GM23338 (cell line): ENCODE results near the gene MFAP3. TPM values are rescaled to one million over a fixed set of nuclear protein-coding genes. Genes with fewer than 3 reads are reported as not detected.

ENCODE experiments used
- ATAC-seq: fragments of 200-7000 bp; cut with Tn5 transposase; 3 replicates; pipeline ENCODE4 v1.9.1; 2020
- DNase-seq: peaks from one replicate; pipeline ENCODE4 v3.0.0-alpha.2; 2015; ENCODE audit warnings: low spot score
- H2AFZ ChIP-seq: fragments of 200-600 bp; sonication (generic); 2 replicates; pipeline ENCODE4 v1.8.0; 2016; ENCODE audit warnings: antibody characterized with exemption, mild to moderate bottlenecking, moderate library complexity
- H3F3A ChIP-seq: fragments of 200-600 bp; sonication (generic); replicated peaks from 2 replicates; pipeline ENCODE4 v1.8.0; 2017; ENCODE audit warnings: antibody characterized with exemption, mixed run types, low read depth
- H3K27ac ChIP-seq: fragments of 200-600 bp; sonication (generic); 2 replicates; pipeline ENCODE4 v1.6.1; 2016; ENCODE audit warnings: low read depth
- H3K27me3 ChIP-seq: fragments of 200-600 bp; sonication (generic); 2 replicates; pipeline ENCODE4 v1.8.0; 2016; ENCODE audit warnings: mild to moderate bottlenecking, mixed run types, moderate library complexity; ENCODE audit not compliant: insufficient read depth
- H3K36me3 ChIP-seq: fragments of 200-600 bp; sonication (generic); 2 replicates; pipeline ENCODE4 v1.8.0; 2016; ENCODE audit warnings: mild to moderate bottlenecking; ENCODE audit not compliant: insufficient read depth
- H3K4me1 ChIP-seq: fragments of 200-600 bp; sonication (generic); 2 replicates; pipeline ENCODE4 v1.8.0; 2016; ENCODE audit warnings: mild to moderate bottlenecking, moderate library complexity; ENCODE audit not compliant: insufficient read depth
- H3K4me2 ChIP-seq: fragments of 200-600 bp; sonication (generic); 2 replicates; pipeline ENCODE4 v1.7.1; 2017; ENCODE audit warnings: mixed run types
- H3K4me3 ChIP-seq: fragments of 200-600 bp; sonication (generic); 2 replicates; pipeline ENCODE4 v1.6.1; 2016; ENCODE audit warnings: mixed run types
- H3K79me2 ChIP-seq: fragments of 200-600 bp; sonication (generic); replicated peaks from 2 replicates; pipeline ENCODE4 v1.8.0; 2017; ENCODE audit warnings: mild to moderate bottlenecking; ENCODE audit not compliant: insufficient read depth
- H3K9me2 ChIP-seq: fragments of 200-600 bp; sonication (generic); 2 replicates; pipeline ENCODE4 v1.8.0; 2017; ENCODE audit not compliant: insufficient read depth
- H4K20me1 ChIP-seq: fragments of 200-600 bp; sonication (generic); replicated peaks from 2 replicates; pipeline ENCODE4 v1.8.0; 2017; ENCODE audit warnings: mild to moderate bottlenecking; ENCODE audit not compliant: insufficient read depth
- H3K27ac Mint-ChIP-seq: 2 replicates; pipeline ENCODE4 v1.8.0; 2020; ENCODE audit warnings: inconsistent platforms, mild to moderate bottlenecking, moderate library complexity, mixed read lengths
- H3K27me3 Mint-ChIP-seq: 3 replicates; pipeline ENCODE4 v1.8.0; 2022; ENCODE audit warnings: low read depth, mild to moderate bottlenecking, moderate library complexity, mixed read lengths, inconsistent platforms; ENCODE audit not compliant: insufficient read depth, poor library complexity
- H3K36me3 Mint-ChIP-seq: 3 replicates; pipeline ENCODE4 v1.8.0; 2021; ENCODE audit warnings: low read depth, mild to moderate bottlenecking, inconsistent platforms, moderate library complexity, mixed read lengths
- H3K4me1 Mint-ChIP-seq: 3 replicates; pipeline ENCODE4 v1.8.0; 2020; ENCODE audit warnings: mild to moderate bottlenecking, inconsistent platforms, mixed read lengths
- H3K4me3 Mint-ChIP-seq: 3 replicates; pipeline ENCODE4 v1.8.0; 2021; ENCODE audit warnings: moderate library complexity, mild to moderate bottlenecking, inconsistent platforms, mixed read lengths
- H3K9me3 Mint-ChIP-seq: 3 replicates; pipeline ENCODE4 v1.8.0; 2020; ENCODE audit warnings: moderate library complexity, mild to moderate bottlenecking, inconsistent platforms, mixed read lengths
- CREB1 ChIP-seq: fragments of 250-450 bp; sonication (Bioruptor Pico); IDR thresholded peaks from 2 replicates; pipeline ENCODE4 v1.5.0; 2020; ENCODE audit warnings: low read depth, mild to moderate bottlenecking, moderate library complexity
- EZH2 ChIP-seq: fragments of 200-600 bp; sonication (generic); IDR thresholded peaks from one replicate; pipeline ENCODE4 v1.8.0; 2017; ENCODE audit warnings: antibody characterized with exemption, mild to moderate bottlenecking, low read depth; ENCODE audit not compliant: unreplicated experiment
- EZH2phosphoT487 ChIP-seq: fragments of 200-600 bp; sonication (generic); IDR thresholded peaks from one replicate; pipeline ENCODE4 v1.8.1; 2018; ENCODE audit warnings: antibody characterized with exemption; ENCODE audit not compliant: unreplicated experiment
- JUNB ChIP-seq: IDR thresholded peaks from one replicate; pipeline ENCODE4 v1.6.1; 2016; ENCODE audit warnings: antibody characterized with exemption; ENCODE audit not compliant: unreplicated experiment
- NANOG ChIP-seq: IDR thresholded peaks from 2 replicates; pipeline ENCODE4 v1.6.1; 2016; ENCODE audit warnings: antibody characterized with exemption, borderline replicate concordance
- POLR2AphosphoS5 ChIP-seq: IDR thresholded peaks from 2 replicates; pipeline ENCODE4 v1.6.1; 2016; ENCODE audit warnings: antibody characterized with exemption, low read depth
- REST ChIP-seq: IDR thresholded peaks from one replicate; pipeline ENCODE4 v1.6.1; 2018; ENCODE audit warnings: antibody characterized with exemption; ENCODE audit not compliant: unreplicated experiment
- STAT1 ChIP-seq: IDR thresholded peaks from one replicate; pipeline ENCODE4 v1.6.1; 2016; ENCODE audit warnings: antibody characterized with exemption; ENCODE audit not compliant: unreplicated experiment
- ZNF114 ChIP-seq: fragments of 250-450 bp; sonication (Bioruptor Pico); IDR thresholded peaks from 2 replicates; pipeline ENCODE4 v1.5.0; 2020; ENCODE audit warnings: mild to moderate bottlenecking, moderate library complexity
- ZNF331 ChIP-seq: fragments of 250-450 bp; sonication (Bioruptor Pico); IDR thresholded peaks from 2 replicates; pipeline ENCODE4 v1.5.0; 2020; ENCODE audit warnings: low read depth, mild to moderate bottlenecking, moderate library complexity
- polyA plus RNA-seq: library from polyadenylated mRNA; unstranded; fragments of >200 nt; fragmentation: Nextera tagmentation; extraction: Ambion mirVana; gene quantifications from 2 replicates; pipeline ENCODE4 v1.2.1, GENCODE V29; 2016
- total RNA-seq: library from RNA; depleted of rRNA; stranded (reverse); fragments of >200 nt; shearing (Covaris generic); gene quantifications from 2 replicates; pipeline ENCODE4 v1.2.3, GENCODE V29; 2014
- TF ChIP-seq, protein P1 (sequence below): IDR thresholded peaks from 2 replicates; pipeline ENCODE4 v1.6.1; 2016; ENCODE audit warnings: antibody characterized with exemption
- TF ChIP-seq, protein P2 (sequence below), 2 experiments: fragments of 200-600 bp in 1 of 2; sonication (generic) in 1 of 2; conservative IDR thresholded peaks; 2 replicates each; pipeline versions ENCODE4 v1.5.1 to v1.6.1; 2016 to 2017; ENCODE audit warnings: antibody characterized with exemption in 2 of 2, low read depth in 2 of 2, mild to moderate bottlenecking in 2 of 2, moderate library complexity in 1 of 2
- TF ChIP-seq, protein P3 (sequence below): fragments of 250-450 bp; sonication (Bioruptor Pico); IDR thresholded peaks from 2 replicates; pipeline ENCODE4 v1.5.0; 2020; ENCODE audit warnings: mild to moderate bottlenecking, moderate library complexity

The MFAP3 gene
- total and polyA plus RNA-seq, 2 experiments from 2014 or later = 2.9 to 47.5 TPM

- no peak overlapping the region for H3K27ac ChIP-seq
- Mint-ChIP-seq H3K4me3 (no peak overlapping the region), H3K4me1 (peaks cover 22% of the 10 kb centered on the region), H3K36me3 (no peaks in the 10 kb centered on the region), H3K9me3 (no peaks in the 10 kb centered on the region), H3K27ac (no peak overlapping the region), H3K27me3 (no peaks in the 10 kb centered on the region)
- H3F3A ChIP-seq = no peaks in the 10 kb centered on the region
- no peak overlapping the region for H3K4me3 ChIP-seq
- H3K36me3 ChIP-seq = no peaks in the 10 kb centered on the region
- H3K27me3 ChIP-seq = no peaks in the 10 kb centered on the region
- DNase-seq = no peak
- no peaks in the 10 kb centered on the region for H3K9me2 ChIP-seq
- no peaks in the 10 kb centered on the region for H3K79me2 ChIP-seq
- no peak for ATAC-seq
- no peaks in the 10 kb centered on the region for H4K20me1 ChIP-seq
- no peak overlapping the region for H2AFZ ChIP-seq
- TF ChIP-seq REST (no peak), POLR2AphosphoS5 (no peak), JUNB (no peak), STAT1 (no peak), CREB1 (CRISPR knock-in tag) (no peak), NANOG (no peak), ZNF114 (CRISPR knock-in tag) (no peak), EZH2 (no peak), ZNF331 (no peak), EZH2phosphoT487 (no peak)
- TF ChIP-seq, protein P1, sequence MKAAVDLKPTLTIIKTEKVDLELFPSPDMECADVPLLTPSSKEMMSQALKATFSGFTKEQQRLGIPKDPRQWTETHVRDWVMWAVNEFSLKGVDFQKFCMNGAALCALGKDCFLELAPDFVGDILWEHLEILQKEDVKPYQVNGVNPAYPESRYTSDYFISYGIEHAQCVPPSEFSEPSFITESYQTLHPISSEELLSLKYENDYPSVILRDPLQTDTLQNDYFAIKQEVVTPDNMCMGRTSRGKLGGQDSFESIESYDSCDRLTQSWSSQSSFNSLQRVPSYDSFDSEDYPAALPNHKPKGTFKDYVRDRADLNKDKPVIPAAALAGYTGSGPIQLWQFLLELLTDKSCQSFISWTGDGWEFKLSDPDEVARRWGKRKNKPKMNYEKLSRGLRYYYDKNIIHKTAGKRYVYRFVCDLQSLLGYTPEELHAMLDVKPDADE = no peak
- TF ChIP-seq, protein P2, sequence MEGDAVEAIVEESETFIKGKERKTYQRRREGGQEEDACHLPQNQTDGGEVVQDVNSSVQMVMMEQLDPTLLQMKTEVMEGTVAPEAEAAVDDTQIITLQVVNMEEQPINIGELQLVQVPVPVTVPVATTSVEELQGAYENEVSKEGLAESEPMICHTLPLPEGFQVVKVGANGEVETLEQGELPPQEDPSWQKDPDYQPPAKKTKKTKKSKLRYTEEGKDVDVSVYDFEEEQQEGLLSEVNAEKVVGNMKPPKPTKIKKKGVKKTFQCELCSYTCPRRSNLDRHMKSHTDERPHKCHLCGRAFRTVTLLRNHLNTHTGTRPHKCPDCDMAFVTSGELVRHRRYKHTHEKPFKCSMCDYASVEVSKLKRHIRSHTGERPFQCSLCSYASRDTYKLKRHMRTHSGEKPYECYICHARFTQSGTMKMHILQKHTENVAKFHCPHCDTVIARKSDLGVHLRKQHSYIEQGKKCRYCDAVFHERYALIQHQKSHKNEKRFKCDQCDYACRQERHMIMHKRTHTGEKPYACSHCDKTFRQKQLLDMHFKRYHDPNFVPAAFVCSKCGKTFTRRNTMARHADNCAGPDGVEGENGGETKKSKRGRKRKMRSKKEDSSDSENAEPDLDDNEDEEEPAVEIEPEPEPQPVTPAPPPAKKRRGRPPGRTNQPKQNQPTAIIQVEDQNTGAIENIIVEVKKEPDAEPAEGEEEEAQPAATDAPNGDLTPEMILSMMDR (conservative IDR thresholded peaks at IDR 0.05; ENCODE audit: low read depth in 2 of 2) = no peak
- TF ChIP-seq, protein P3, sequence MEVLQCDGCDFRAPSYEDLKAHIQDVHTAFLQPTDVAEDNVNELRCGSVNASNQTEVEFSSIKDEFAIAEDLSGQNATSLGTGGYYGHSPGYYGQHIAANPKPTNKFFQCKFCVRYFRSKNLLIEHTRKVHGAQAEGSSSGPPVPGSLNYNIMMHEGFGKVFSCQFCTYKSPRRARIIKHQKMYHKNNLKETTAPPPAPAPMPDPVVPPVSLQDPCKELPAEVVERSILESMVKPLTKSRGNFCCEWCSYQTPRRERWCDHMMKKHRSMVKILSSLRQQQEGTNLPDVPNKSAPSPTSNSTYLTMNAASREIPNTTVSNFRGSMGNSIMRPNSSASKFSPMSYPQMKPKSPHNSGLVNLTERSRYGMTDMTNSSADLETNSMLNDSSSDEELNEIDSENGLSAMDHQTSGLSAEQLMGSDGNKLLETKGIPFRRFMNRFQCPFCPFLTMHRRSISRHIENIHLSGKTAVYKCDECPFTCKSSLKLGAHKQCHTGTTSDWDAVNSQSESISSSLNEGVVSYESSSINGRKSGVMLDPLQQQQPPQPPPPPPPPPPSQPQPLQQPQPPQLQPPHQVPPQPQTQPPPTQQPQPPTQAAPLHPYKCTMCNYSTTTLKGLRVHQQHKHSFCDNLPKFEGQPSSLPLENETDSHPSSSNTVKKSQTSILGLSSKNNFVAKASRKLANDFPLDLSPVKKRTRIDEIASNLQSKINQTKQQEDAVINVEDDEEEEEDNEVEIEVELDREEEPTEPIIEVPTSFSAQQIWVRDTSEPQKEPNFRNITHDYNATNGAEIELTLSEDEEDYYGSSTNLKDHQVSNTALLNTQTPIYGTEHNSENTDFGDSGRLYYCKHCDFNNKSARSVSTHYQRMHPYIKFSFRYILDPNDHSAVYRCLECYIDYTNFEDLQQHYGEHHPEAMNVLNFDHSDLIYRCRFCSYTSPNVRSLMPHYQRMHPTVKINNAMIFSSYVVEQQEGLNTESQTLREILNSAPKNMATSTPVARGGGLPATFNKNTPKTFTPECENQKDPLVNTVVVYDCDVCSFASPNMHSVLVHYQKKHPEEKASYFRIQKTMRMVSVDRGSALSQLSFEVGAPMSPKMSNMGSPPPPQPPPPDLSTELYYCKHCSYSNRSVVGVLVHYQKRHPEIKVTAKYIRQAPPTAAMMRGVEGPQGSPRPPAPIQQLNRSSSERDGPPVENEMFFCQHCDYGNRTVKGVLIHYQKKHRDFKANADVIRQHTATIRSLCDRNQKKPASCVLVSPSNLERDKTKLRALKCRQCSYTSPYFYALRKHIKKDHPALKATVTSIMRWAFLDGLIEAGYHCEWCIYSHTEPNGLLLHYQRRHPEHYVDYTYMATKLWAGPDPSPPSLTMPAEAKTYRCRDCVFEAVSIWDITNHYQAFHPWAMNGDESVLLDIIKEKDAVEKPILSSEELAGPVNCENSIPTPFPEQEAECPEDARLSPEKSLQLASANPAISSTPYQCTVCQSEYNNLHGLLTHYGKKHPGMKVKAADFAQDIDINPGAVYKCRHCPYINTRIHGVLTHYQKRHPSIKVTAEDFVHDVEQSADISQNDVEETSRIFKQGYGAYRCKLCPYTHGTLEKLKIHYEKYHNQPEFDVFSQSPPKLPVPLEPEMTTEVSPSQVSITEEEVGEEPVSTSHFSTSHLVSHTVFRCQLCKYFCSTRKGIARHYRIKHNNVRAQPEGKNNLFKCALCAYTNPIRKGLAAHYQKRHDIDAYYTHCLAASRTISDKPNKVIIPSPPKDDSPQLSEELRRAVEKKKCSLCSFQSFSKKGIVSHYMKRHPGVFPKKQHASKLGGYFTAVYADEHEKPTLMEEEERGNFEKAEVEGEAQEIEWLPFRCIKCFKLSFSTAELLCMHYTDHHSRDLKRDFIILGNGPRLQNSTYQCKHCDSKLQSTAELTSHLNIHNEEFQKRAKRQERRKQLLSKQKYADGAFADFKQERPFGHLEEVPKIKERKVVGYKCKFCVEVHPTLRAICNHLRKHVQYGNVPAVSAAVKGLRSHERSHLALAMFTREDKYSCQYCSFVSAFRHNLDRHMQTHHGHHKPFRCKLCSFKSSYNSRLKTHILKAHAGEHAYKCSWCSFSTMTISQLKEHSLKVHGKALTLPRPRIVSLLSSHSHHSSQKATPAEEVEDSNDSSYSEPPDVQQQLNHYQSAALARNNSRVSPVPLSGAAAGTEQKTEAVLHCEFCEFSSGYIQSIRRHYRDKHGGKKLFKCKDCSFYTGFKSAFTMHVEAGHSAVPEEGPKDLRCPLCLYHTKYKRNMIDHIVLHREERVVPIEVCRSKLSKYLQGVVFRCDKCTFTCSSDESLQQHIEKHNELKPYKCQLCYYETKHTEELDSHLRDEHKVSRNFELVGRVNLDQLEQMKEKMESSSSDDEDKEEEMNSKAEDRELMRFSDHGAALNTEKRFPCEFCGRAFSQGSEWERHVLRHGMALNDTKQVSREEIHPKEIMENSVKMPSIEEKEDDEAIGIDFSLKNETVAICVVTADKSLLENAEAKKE (CRISPR knock-in tag) = no peak
- peaks cover 9% of the 10 kb centered on the region; the same call in 1 of the 2 replicates for H3K4me1 ChIP-seq
- H3K4me2 ChIP-seq = no peak overlapping the region
These were observed 57.1 kb downstream of the MFAP3 start for GRCh38 chr5:154095904-154096303.
